HEK293 (cell line): ENCODE results near the gene LRFN2.

Source experiments
- BCL11A ChIP-seq: fragments of 450-650 bp; formaldehyde crosslinking; IDR thresholded peaks from 2 replicates; pipeline ENCODE4 v1.5.1; 2016; ENCODE audit warnings: low read depth, missing biosample characterization, missing genetic modification characterization
- IKZF3 ChIP-seq: fragments of 450-650 bp; IDR thresholded peaks from 2 replicates; pipeline ENCODE4 v1.5.0; 2018; ENCODE audit warnings: missing biosample characterization, mild to moderate bottlenecking, missing genetic modification characterization, moderate library complexity
- SP2 ChIP-seq: fragments of 450-650 bp; formaldehyde crosslinking; IDR thresholded peaks from 2 replicates; pipeline ENCODE4 v1.5.1; 2016; ENCODE audit warnings: missing biosample characterization, missing genetic modification characterization
- ZBTB21 ChIP-seq: fragments of 450-650 bp; formaldehyde crosslinking; IDR thresholded peaks from 2 replicates; pipeline ENCODE4 v1.5.1; 2017; ENCODE audit warnings: missing biosample characterization, missing genetic modification characterization
- ZNF10 ChIP-seq: fragments of 450-650 bp; formaldehyde crosslinking; IDR thresholded peaks from 2 replicates; pipeline ENCODE4 v1.5.1; 2017; ENCODE audit warnings: missing biosample characterization, missing genetic modification characterization
- ZNF248 ChIP-seq: fragments of 450-650 bp; formaldehyde crosslinking; IDR thresholded peaks from 2 replicates; pipeline ENCODE4 v1.5.1; 2017; ENCODE audit warnings: missing biosample characterization, missing genetic modification characterization
- TF ChIP-seq, protein P1 (sequence below): fragments of 450-650 bp; formaldehyde crosslinking; IDR thresholded peaks from 2 replicates; pipeline ENCODE4 v1.5.1; 2016; ENCODE audit warnings: missing biosample characterization, missing genetic modification characterization, borderline replicate concordance
- TF ChIP-seq, protein P2 (sequence below): fragments of 450-650 bp; formaldehyde crosslinking; IDR thresholded peaks from 2 replicates; pipeline ENCODE4 v1.5.1; 2016; ENCODE audit warnings: missing biosample characterization, missing genetic modification characterization
- TF ChIP-seq, protein P3 (sequence below): fragments of 450-650 bp; formaldehyde crosslinking; IDR thresholded peaks from 2 replicates; pipeline ENCODE4 v1.5.1; 2017; ENCODE audit warnings: missing biosample characterization, missing genetic modification characterization
- TF ChIP-seq, protein P4 (sequence below): fragments of 450-650 bp; formaldehyde crosslinking; IDR thresholded peaks from 2 replicates; pipeline ENCODE4 v1.5.1; 2016; ENCODE audit warnings: missing biosample characterization, missing genetic modification characterization

DNA sequence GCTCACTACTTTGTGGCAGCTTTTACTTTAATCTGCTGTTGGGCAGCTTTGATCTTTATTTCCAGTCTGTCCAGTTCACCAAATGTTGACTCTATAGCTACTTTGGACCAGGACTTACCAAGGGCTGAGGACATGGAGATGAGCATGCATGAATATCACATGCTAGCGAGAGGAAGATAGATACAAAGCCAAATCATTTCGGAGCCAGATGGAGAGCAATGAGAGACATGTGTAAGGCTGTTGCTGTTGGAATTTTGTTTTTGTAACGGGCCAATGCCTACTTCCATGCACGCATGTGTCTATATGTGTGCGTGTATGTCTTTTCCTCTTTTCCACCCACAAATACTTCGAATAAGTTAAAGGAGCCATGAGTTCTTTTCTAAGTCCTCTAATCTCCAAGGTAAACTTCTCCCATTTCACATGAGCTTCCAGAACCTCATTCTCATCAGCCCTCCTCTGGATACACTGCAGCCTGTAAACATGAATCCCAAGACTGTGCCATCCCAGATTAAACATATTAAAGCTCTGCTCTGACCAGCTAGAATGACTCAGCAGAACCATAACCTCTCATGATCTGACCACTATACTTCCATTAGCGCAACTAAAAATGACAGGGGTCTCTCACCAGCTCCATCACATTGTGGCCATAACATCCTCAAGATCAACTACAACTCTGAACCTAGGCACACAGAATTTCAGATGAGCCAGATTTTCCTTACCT, 160.7 kb downstream of the LRFN2 start:
- TF ChIP-seq BCL11A (tag by site-specific recombination) (no peak), IKZF3 (tag by site-specific recombination) (no peak), ZNF248 (no peak), ZNF10 (no peak), SP2 (tag by site-specific recombination) (no peak), ZBTB21 (tag by site-specific recombination) (no peak)
- TF ChIP-seq, protein P1, sequence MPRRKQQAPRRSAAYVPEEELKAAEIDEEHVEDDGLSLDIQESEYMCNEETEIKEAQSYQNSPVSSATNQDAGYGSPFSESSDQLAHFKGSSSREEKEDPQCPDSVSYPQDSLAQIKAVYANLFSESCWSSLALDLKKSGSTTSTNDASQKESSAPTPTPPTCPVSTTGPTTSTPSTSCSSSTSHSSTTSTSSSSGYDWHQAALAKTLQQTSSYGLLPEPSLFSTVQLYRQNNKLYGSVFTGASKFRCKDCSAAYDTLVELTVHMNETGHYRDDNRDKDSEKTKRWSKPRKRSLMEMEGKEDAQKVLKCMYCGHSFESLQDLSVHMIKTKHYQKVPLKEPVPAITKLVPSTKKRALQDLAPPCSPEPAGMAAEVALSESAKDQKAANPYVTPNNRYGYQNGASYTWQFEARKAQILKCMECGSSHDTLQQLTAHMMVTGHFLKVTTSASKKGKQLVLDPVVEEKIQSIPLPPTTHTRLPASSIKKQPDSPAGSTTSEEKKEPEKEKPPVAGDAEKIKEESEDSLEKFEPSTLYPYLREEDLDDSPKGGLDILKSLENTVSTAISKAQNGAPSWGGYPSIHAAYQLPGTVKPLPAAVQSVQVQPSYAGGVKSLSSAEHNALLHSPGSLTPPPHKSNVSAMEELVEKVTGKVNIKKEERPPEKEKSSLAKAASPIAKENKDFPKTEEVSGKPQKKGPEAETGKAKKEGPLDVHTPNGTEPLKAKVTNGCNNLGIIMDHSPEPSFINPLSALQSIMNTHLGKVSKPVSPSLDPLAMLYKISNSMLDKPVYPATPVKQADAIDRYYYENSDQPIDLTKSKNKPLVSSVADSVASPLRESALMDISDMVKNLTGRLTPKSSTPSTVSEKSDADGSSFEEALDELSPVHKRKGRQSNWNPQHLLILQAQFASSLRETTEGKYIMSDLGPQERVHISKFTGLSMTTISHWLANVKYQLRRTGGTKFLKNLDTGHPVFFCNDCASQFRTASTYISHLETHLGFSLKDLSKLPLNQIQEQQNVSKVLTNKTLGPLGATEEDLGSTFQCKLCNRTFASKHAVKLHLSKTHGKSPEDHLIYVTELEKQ (tag by site-specific recombination) = no peak
- TF ChIP-seq, protein P2, sequence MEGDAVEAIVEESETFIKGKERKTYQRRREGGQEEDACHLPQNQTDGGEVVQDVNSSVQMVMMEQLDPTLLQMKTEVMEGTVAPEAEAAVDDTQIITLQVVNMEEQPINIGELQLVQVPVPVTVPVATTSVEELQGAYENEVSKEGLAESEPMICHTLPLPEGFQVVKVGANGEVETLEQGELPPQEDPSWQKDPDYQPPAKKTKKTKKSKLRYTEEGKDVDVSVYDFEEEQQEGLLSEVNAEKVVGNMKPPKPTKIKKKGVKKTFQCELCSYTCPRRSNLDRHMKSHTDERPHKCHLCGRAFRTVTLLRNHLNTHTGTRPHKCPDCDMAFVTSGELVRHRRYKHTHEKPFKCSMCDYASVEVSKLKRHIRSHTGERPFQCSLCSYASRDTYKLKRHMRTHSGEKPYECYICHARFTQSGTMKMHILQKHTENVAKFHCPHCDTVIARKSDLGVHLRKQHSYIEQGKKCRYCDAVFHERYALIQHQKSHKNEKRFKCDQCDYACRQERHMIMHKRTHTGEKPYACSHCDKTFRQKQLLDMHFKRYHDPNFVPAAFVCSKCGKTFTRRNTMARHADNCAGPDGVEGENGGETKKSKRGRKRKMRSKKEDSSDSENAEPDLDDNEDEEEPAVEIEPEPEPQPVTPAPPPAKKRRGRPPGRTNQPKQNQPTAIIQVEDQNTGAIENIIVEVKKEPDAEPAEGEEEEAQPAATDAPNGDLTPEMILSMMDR (tag by site-specific recombination) = no peak
- TF ChIP-seq, protein P3, sequence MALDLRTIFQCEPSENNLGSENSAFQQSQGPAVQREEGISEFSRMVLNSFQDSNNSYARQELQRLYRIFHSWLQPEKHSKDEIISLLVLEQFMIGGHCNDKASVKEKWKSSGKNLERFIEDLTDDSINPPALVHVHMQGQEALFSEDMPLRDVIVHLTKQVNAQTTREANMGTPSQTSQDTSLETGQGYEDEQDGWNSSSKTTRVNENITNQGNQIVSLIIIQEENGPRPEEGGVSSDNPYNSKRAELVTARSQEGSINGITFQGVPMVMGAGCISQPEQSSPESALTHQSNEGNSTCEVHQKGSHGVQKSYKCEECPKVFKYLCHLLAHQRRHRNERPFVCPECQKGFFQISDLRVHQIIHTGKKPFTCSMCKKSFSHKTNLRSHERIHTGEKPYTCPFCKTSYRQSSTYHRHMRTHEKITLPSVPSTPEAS (tag by site-specific recombination) = no peak
- TF ChIP-seq, protein P4, sequence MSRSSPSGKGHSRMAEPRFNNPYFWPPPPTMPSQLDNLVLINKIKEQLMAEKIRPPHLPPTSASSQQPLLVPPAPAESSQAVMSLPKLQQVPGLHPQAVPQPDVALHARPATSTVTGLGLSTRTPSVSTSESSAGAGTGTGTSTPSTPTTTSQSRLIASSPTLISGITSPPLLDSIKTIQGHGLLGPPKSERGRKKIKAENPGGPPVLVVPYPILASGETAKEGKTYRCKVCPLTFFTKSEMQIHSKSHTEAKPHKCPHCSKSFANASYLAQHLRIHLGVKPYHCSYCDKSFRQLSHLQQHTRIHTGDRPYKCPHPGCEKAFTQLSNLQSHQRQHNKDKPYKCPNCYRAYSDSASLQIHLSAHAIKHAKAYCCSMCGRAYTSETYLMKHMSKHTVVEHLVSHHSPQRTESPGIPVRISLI = no peak
